HFFc6 (cell line): ENCODE data around the gene APOBEC3H. TPM values are rescaled to one million over a fixed set of nuclear protein-coding genes. Genes with fewer than 3 reads are reported as not detected.

ENCODE experiments used
- DNase-seq: peaks from one replicate; pipeline ENCODE4 v3.0.0-alpha.2; 2018
- H3K27ac Mint-ChIP-seq: 2 replicates; pipeline ENCODE4 v1.8.0; 2020; ENCODE audit warnings: mild to moderate bottlenecking, mixed read lengths
- H3K27me3 Mint-ChIP-seq: 2 replicates; pipeline ENCODE4 v1.8.0; 2021; ENCODE audit warnings: mild to moderate bottlenecking, moderate library complexity, mixed read lengths; ENCODE audit not compliant: insufficient read depth
- H3K36me3 Mint-ChIP-seq: 2 replicates; pipeline ENCODE4 v1.8.0; 2021; ENCODE audit warnings: low read depth, mixed read lengths
- H3K4me1 Mint-ChIP-seq: 2 replicates; pipeline ENCODE4 v1.8.0; 2020; ENCODE audit warnings: low read depth, mixed read lengths
- H3K4me3 Mint-ChIP-seq: 2 replicates; pipeline ENCODE4 v1.8.0; 2020; ENCODE audit warnings: mild to moderate bottlenecking, moderate library complexity, mixed read lengths
- H3K9me3 Mint-ChIP-seq: 2 replicates; pipeline ENCODE4 v1.8.0; 2020; ENCODE audit warnings: mild to moderate bottlenecking, mixed read lengths
- CTCF ChIP-seq: fragments of 200-600 bp; sonication (generic); IDR thresholded peaks from 2 replicates; pipeline ENCODE4 v1.5.0; 2021; ENCODE audit warnings: antibody characterized with exemption, mild to moderate bottlenecking
- total RNA-seq, 6 experiments: library from RNA; stranded (reverse); fragmentation: NEBNext Ultra II Directional; extraction: Animal tissue kit (Norgen Biotek cat#: 25700); gene quantifications; 2 replicates in 1 of 6; 3 replicates in 5 of 6; pipeline ENCODE4 v1.2.3, GENCODE V29; 2021

Gene APOBEC3H
- total RNA-seq, 6 experiments from 2014 or later: 0.33 to 0.37 TPM; not detected in 4

- no peak overlapping the region for H3K27ac Mint-ChIP-seq
- no peaks in the 10 kb centered on the region for H3K36me3 Mint-ChIP-seq
- no peaks in the 10 kb centered on the region for H3K9me3 Mint-ChIP-seq
- peaks cover 33% of the 10 kb centered on the region for H3K27me3 Mint-ChIP-seq
- DNase-seq: no peak
- TF ChIP-seq CTCF: no peak
- H3K4me1 Mint-ChIP-seq: peaks cover 7% of the 10 kb centered on the region
- no peak overlapping the region for H3K4me3 Mint-ChIP-seq
These were observed 1.1 kb upstream of the APOBEC3H start for GRCh38 chr22:39095971-39096370.

- Mint-ChIP-seq H3K36me3 (no peaks in the 10 kb centered on the region), H3K4me1 (peaks cover 7% of the 10 kb centered on the region), H3K4me3 (no peak overlapping the region), H3K9me3 (no peaks in the 10 kb centered on the region), H3K27ac (no peak overlapping the region), H3K27me3 (peaks cover 34% of the 10 kb centered on the region)
- DNase-seq: no peak
- no peak for TF ChIP-seq CTCF
These were observed 982 bp downstream of the APOBEC3H start for GRCh38 chr22:39098026-39098425.

GRCh38 chr22:39098576-39098975, 1.5 kb downstream of the APOBEC3H start:
- no peak for DNase-seq
- Mint-ChIP-seq H3K9me3 (no peaks in the 10 kb centered on the region), H3K4me3 (no peak overlapping the region), H3K27ac (no peak overlapping the region), H3K36me3 (no peaks in the 10 kb centered on the region), H3K4me1 (peaks cover 7% of the 10 kb centered on the region), H3K27me3 (peaks cover 32% of the 10 kb centered on the region)
- no peak for TF ChIP-seq CTCF

- no peaks in the 10 kb centered on the region for H3K9me3 Mint-ChIP-seq
- TF ChIP-seq CTCF: no peak
- H3K27me3 Mint-ChIP-seq: peaks cover 42% of the 10 kb centered on the region
- peaks cover 7% of the 10 kb centered on the region for H3K4me1 Mint-ChIP-seq
- H3K27ac Mint-ChIP-seq: no peak overlapping the region
- no peaks in the 10 kb centered on the region for H3K36me3 Mint-ChIP-seq
- H3K4me3 Mint-ChIP-seq: no peak overlapping the region
- DNase-seq: no peak
These were observed 4.2 kb downstream of the APOBEC3H start for GRCh38 chr22:39101226-39101625.

- Mint-ChIP-seq H3K9me3 (no peaks in the 10 kb centered on the region), H3K36me3 (no peaks in the 10 kb centered on the region), H3K4me1 (no peaks in the 10 kb centered on the region), H3K4me3 (no peak overlapping the region), H3K27me3 (peaks cover 40% of the 10 kb centered on the region), H3K27ac (no peak overlapping the region)
- no peak for TF ChIP-seq CTCF
- DNase-seq: no peak
These were observed 6.4 kb downstream of the APOBEC3H start for GRCh38 chr22:39103431-39103830.

GRCh38 chr22:39106326-39106725, 9.3 kb downstream of the APOBEC3H start:
- Mint-ChIP-seq H3K27me3 (peaks cover 47% of the 10 kb centered on the region), H3K9me3 (no peaks in the 10 kb centered on the region), H3K27ac (no peak overlapping the region), H3K36me3 (no peaks in the 10 kb centered on the region), H3K4me3 (no peak overlapping the region), H3K4me1 (no peaks in the 10 kb centered on the region)
- TF ChIP-seq CTCF: no peak
- no peak for DNase-seq
